ENCODE data around the gene GGA1. TPM values are rescaled to one million over a fixed set of nuclear protein-coding genes. Genes with fewer than 3 reads are reported as not detected.

The GGA1 gene
- total RNA-seq, 2 donors from 2014 or later = 43.9 to 146 TPM

DNA sequence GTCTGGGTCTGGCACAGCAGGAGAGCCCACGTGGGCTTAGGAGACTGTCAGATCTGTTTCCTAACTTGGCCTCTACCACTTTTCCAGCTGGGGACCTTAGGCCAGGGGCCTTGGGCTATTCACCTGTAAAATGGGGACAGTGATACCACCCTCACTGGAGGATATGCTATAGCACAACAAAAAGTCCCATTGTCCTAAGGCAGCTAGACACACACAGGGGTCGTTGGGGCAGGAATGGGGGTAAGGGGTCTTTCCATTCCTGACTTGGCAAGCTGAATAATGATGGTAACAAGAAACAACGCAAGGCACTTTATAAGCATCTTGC, 28.3 kb downstream of the GGA1 start:
- Histone ChIP-seq H3K4me1 (replicated peaks) (no peaks in the 10 kb centered on the region), H3K36me3 (no peaks in the 10 kb centered on the region), H3K9me3 (no peaks in the 10 kb centered on the region), H3K27ac (no peak overlapping the region), H3K27me3 (replicated peaks; ENCODE audit: insufficient read depth) (no peaks in the 10 kb centered on the region), H3K4me3 (no peak overlapping the region)
- TF ChIP-seq POLR2AphosphoS5 (IDR thresholded peaks at IDR 0.05) (no peak), POLR2A (IDR thresholded peaks at IDR 0.05) (no peak)
- TF ChIP-seq, protein P1, sequence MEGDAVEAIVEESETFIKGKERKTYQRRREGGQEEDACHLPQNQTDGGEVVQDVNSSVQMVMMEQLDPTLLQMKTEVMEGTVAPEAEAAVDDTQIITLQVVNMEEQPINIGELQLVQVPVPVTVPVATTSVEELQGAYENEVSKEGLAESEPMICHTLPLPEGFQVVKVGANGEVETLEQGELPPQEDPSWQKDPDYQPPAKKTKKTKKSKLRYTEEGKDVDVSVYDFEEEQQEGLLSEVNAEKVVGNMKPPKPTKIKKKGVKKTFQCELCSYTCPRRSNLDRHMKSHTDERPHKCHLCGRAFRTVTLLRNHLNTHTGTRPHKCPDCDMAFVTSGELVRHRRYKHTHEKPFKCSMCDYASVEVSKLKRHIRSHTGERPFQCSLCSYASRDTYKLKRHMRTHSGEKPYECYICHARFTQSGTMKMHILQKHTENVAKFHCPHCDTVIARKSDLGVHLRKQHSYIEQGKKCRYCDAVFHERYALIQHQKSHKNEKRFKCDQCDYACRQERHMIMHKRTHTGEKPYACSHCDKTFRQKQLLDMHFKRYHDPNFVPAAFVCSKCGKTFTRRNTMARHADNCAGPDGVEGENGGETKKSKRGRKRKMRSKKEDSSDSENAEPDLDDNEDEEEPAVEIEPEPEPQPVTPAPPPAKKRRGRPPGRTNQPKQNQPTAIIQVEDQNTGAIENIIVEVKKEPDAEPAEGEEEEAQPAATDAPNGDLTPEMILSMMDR (IDR thresholded peaks at IDR 0.05) = no peak
- intact Hi-C loops (cut with DNase I) = no loop called here
- DNase-seq (ENCODE audit: low spot score) = no peak
- WGBS = 69% methylated on average over 3 of the region's 3 CpGs

DNA sequence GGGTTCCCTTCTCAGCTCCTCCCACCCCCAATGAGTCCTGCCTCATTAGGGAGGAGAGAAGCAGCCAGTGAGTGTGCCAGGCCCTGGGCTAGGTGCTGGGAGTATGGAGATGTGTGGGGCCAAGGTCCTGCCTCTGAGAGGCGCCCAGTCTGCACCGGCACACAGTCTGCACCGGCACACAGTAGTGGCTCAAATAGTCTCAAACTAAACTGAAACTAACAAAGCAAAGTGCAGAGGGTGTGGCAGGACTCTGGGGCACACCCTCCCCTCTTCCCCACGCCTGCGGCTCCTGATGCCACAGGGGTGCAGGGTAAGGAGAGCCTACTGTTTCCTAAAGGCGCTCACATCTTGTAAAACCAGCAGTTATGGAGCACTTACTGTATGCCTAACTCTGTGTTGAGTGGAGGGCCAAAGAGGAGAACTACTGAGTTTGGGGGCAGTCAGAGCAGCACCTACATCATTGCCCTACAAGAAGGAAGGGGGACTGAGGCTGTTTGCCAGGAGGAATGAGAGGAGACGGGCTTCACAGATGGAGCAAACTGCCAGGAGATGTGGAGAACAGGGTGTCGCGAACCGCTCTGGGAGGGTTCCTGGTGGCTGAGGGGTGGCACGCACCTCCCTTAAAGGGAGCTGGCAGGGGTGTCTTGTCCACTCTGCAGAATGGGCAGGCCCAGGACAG, 29.9 kb downstream of the GGA1 start:
- peak overlapping the region; percentile 73 to 80 for H3K27ac ChIP-seq

GRCh38 chr22:37639070-37639760, 30.6 kb downstream of the GGA1 start, which contains the start of gene SH3BP1:
SH3BP1 (plus strand) TSS chr22:37639669; CDS start chr22:37639788, 119 bp downstream.
- DNase-seq (ENCODE audit: low spot score) = no peak
- WGBS = 6% methylated on average over 39 of the region's 57 CpGs
- intact Hi-C loops (cut with DNase I) = no loop called here
- Histone ChIP-seq H3K36me3 (no peaks in the 10 kb centered on the region), H3K4me3 (peak within 1 kb of the TSS; percentile 57), H3K9me3 (no peaks in the 10 kb centered on the region), H3K27me3 (replicated peaks; ENCODE audit: insufficient read depth) (no peaks in the 10 kb centered on the region), H3K4me1 (replicated peaks) (no peaks in the 10 kb centered on the region), H3K27ac (peak within 1 kb of the TSS; percentile 73 to 80)
- TF ChIP-seq, protein P1 (IDR thresholded peaks at IDR 0.05) = peak in 1 of 4 experiments; percentile 20
- no peak for TF ChIP-seq POLR2AphosphoS5 (IDR thresholded peaks at IDR 0.05)
- peak; percentile 60 for TF ChIP-seq POLR2A (IDR thresholded peaks at IDR 0.05)

More for the DNA sequence above, 29.9 kb downstream of the GGA1 start:
- intact Hi-C loops (cut with DNase I) = no loop called here
- 50% methylated on average over 11 of the region's 11 CpGs for WGBS
- peak overlapping the region; percentile 57 for H3K4me3 ChIP-seq
- no peaks in the 10 kb centered on the region for H3K36me3 ChIP-seq
- H3K27me3 ChIP-seq (replicated peaks; ENCODE audit: insufficient read depth) = no peaks in the 10 kb centered on the region
- no peaks in the 10 kb centered on the region for H3K4me1 ChIP-seq (replicated peaks)
- no peaks in the 10 kb centered on the region for H3K9me3 ChIP-seq
- TF ChIP-seq, protein P1 (IDR thresholded peaks at IDR 0.05) = no peak
- no peak for TF ChIP-seq POLR2AphosphoS5 (IDR thresholded peaks at IDR 0.05)
- no peak for TF ChIP-seq POLR2A (IDR thresholded peaks at IDR 0.05)
- DNase-seq (ENCODE audit: low spot score) = no peak

DNA sequence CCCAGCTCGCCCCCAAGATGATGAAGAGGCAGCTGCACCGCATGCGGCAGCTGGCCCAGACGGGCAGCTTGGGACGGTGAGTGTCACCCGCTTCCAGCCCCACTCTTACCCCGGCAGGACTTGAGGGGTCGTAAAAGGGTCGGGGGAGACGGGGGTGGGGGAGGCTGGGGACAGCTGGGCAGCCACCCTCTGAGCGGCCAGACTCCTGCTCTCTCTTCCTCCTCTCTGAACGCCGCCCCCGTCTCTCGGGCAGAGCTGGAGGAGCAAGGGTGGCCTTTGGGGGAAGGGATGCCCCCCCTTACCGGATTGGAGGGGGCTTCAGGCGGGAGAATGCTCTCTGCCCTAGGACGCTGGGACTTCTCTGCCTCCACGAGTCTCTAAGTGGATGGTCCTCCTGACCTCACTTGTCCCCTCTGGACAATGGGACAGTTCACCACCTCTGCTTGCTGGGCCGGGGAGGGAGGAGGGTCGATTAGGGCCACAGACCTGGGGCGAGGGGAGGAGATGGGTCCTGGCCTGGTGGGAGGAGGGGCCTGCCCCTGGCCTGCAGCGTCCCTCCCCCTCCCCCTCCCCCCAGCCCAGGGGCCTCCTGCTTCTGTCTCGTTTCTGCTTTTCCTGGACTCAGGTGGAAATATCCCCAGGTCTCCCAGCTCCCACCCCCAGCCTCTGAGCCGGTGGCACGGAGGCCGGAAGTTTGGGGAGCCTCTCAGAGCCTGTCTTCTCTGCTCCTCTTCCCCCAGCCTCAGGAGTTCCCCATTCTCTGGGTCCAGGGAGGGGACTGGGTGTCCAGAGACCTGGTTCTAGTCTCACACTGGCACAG, 31.3 kb downstream of the GGA1 start:
- WGBS = 3% methylated on average over 25 of the region's 27 CpGs
- Histone ChIP-seq H3K4me1 (replicated peaks) (no peaks in the 10 kb centered on the region), H3K9me3 (no peaks in the 10 kb centered on the region), H3K27me3 (replicated peaks; ENCODE audit: insufficient read depth) (no peaks in the 10 kb centered on the region), H3K27ac (peak overlapping the region; percentile 73 to 80), H3K36me3 (no peaks in the 10 kb centered on the region), H3K4me3 (peak overlapping the region; percentile 57)
- intact Hi-C loops (cut with DNase I) = loop anchor here (5.0 kb wide), 2 partner anchors 37 to 152 kb away; partner anchors contain the start of gene LGALS1
- DNase-seq (ENCODE audit: low spot score) = no peak
- TF ChIP-seq POLR2AphosphoS5 (IDR thresholded peaks at IDR 0.05) (no peak), POLR2A (IDR thresholded peaks at IDR 0.05) (no peak)
- TF ChIP-seq, protein P1 (IDR thresholded peaks at IDR 0.05) = no peak

All from prostate gland (tissue), 2 donors.